Adrenal gland (tissue), 12 donors: ENCODE measurements around the gene PPM1L. TPM values are rescaled to one million over a fixed set of nuclear protein-coding genes. Genes with fewer than 3 reads are reported as not detected.
"Not testable (repeated sequence)": the region's sequence is repeated elsewhere in the genome, so short reads cannot be mapped to it uniquely, and the experiment has no call there.

Experiments
- DNase-seq, 7 donors: peaks; one replicate each; pipeline ENCODE4 v3.0.0-alpha.2; 2019 to 2020
- H3K27ac ChIP-seq, 5 donors: fragments of 200-600 bp; sonication (generic) in 4 of 5; 1 replicate in 3 of 5; 2 replicates in 2 of 5; pipeline versions ENCODE4 v1.5.1 to v1.8.0; 2016 to 2020; ENCODE audit warnings: mild to moderate bottlenecking in 1 of 5
- H3K27me3 ChIP-seq: fragments of 200-600 bp; 2 replicates; pipeline ENCODE4 v1.8.0; 2021
- H3K36me3 ChIP-seq, 2 donors: fragments of 200-600 bp; replicated peaks in 1 of 2; 1 replicate in 1 of 2; 2 replicates in 1 of 2; pipeline versions ENCODE4 v1.5.1 to v1.8.0; 2018 to 2022
- H3K4me1 ChIP-seq, 2 donors: fragments of 200-600 bp; replicated peaks in 1 of 2; 1 replicate in 1 of 2; 2 replicates in 1 of 2; pipeline versions ENCODE4 v1.5.1 to v1.8.0; 2018 to 2021
- H3K4me3 ChIP-seq, 4 donors: fragments of 200-600 bp; sonication (generic) in 3 of 4; one replicate each; pipeline ENCODE4 v1.5.1; 2016 to 2018
- H3K9me3 ChIP-seq, 3 donors: fragments of 200-600 bp; sonication (generic) in 1 of 3; replicated peaks in 1 of 3; 1 replicate in 2 of 3; 2 replicates in 1 of 3; pipeline versions ENCODE4 v1.5.1 to v1.8.0; 2016 to 2021
- CTCF ChIP-seq, 6 experiments: fragments of 450-650 bp in 4 of 6; fragments of 200-600 bp in 2 of 6; sonication (generic) in 1 of 6; IDR thresholded peaks; 1 replicate in 5 of 6; 2 replicates in 1 of 6; pipeline versions ENCODE4 v1.5.1 to v1.8.0; 2016 to 2021; ENCODE audit warnings: antibody characterized with exemption in 6 of 6, mild to moderate bottlenecking in 2 of 6, moderate library complexity in 1 of 6
- POLR2A ChIP-seq, 2 donors: fragments of 450-650 bp; IDR thresholded peaks; one replicate each; pipeline ENCODE4 v1.6.1; 2017; ENCODE audit warnings: antibody characterized with exemption in 2 of 2, mild to moderate bottlenecking in 2 of 2, moderate library complexity in 1 of 2
- WGBS, 4 donors: extraction: QIAGEN DNeasy Blood & Tissue Kit in 2 of 4; methylation state at CpG; one replicate each; pipeline versions ENCODE4 v1.1.5 to v1.1.7; 2013 to 2017; 5-methylcytosine and 5-hydroxymethylcytosine counted together
- intact Hi-C, 2 donors: fragments of 100-400 bp; cut with DNase I; formaldehyde crosslinking; loops; one replicate each; pipeline versions ENCODE4 v1.14.1 to v1.15.0; 2022 to 2023
- polyA plus RNA-seq, 3 donors: library from polyadenylated mRNA; stranded (reverse); fragments of 200-250 nt in 2 of 3; fragments of 350-450 nt in 1 of 3; fragmentation: Illumina TruSeq in 1 of 3; extraction: RNeasy Lipid Tissue Mini Kit (QIAGEN cat#74804) in 1 of 3; gene quantifications; one replicate each; pipeline ENCODE4 v1.2.3, GENCODE V29; 2013 to 2014
- total RNA-seq, 9 donors: library from RNA; depleted of rRNA in 4 of 9; stranded (reverse); fragments of >200 nt in 4 of 9; fragments of 120-200 nt in 1 of 9; fragmentation: NEBNext Ultra II Directional in 1 of 9; extraction: Animal tissue kit (Norgen Biotek cat#: 25700) in 1 of 9; gene quantifications; one replicate each; pipeline versions ENCODE4 v1.1.0 to v1.2.4, GENCODE V29; 2013 to 2023
- donor health status: healthy with polysubstance abuse.
- donor health status: Bipolar disorder and iron deficiency.
- donor health status: DM: yes; HTN: yes; CAD: no.
- donor health status: DM: no; HTN: no; CAD: no.
- donor health status: DM: no; HTN: no; CAD: no.
- donor health status: DM: yes; HTN: yes; CAD: no.

PPM1L gene
- total and polyA plus RNA-seq, 12 donors = 2.4 to 53.6 (median 35.0) TPM

- no peak for DNase-seq
- H3K9me3 ChIP-seq = peaks cover 0 to 2% (median 0%) of the 10 kb centered on the region in 3 donors
- H3K27me3 ChIP-seq = no peaks in the 10 kb centered on the region
- WGBS, 4 donors = 80 to 91% (median 84%) methylated on average over 5 of the region's 5 CpGs
- H3K36me3 ChIP-seq = no peaks in the 10 kb centered on the region
- no peak for TF ChIP-seq POLR2A (IDR thresholded peaks at IDR 0.05)
- no peak for TF ChIP-seq CTCF (IDR thresholded peaks at IDR 0.05)
- H3K4me1 ChIP-seq = no peaks in the 10 kb centered on the region
- no peak overlapping the region for H3K27ac ChIP-seq
- H3K4me3 ChIP-seq = no peak overlapping the region
- intact Hi-C loops = no loop called here
These were observed 272.6 kb downstream of the PPM1L start for GRCh38 chr3:161028555-161029153.

GRCh38 chr3:161031134-161031533 lies 275.1 kb downstream of the PPM1L start:
- Histone ChIP-seq H3K4me1 (peaks cover 0 to 9% of the 10 kb centered on the region in 2 donors), H3K4me3 (no peak overlapping the region), H3K36me3 (no peaks in the 10 kb centered on the region), H3K9me3 (no peaks in the 10 kb centered on the region), H3K27ac (no peak overlapping the region), H3K27me3 (no peaks in the 10 kb centered on the region)
- intact Hi-C loops = no loop called here
- TF ChIP-seq CTCF (IDR thresholded peaks at IDR 0.05) (no peak), POLR2A (IDR thresholded peaks at IDR 0.05) (no peak)
- DNase-seq = no peak
- WGBS, 4 donors = 71 to 94% (median 73%) methylated on average over 1 of the region's 1 CpG

- H3K4me3 ChIP-seq, H3K9me3 ChIP-seq, intact Hi-C loops, H3K36me3 ChIP-seq, H3K27me3 ChIP-seq, H3K4me1 ChIP-seq: not testable (repeated sequence)
- H3K27ac ChIP-seq = peak overlapping the region in 4 of 5 donors; percentile 4 to 70 (median 23)
- peak in 1 of 7 donors; percentile 9 for DNase-seq
- WGBS, 4 donors = 47 to 66% (median 56%) methylated on average over 5 of the region's 5 CpGs
These were observed 279.0 kb downstream of the PPM1L start for GRCh38 chr3:161034913-161035550.

GRCh38 chr3:161035711-161036110 lies 279.7 kb downstream of the PPM1L start:
- H3K4me3 ChIP-seq = no peak overlapping the region

More at GRCh38 chr3:161035711-161036110, 279.7 kb downstream of the PPM1L start:
- H3K27me3 ChIP-seq = no peaks in the 10 kb centered on the region
- peaks cover 0 to 9% of the 10 kb centered on the region in 2 donors for H3K4me1 ChIP-seq
- WGBS, 4 donors = 24 to 37% (median 30%) methylated on average over 2 of the region's 2 CpGs
- no peak for DNase-seq
- peak overlapping the region in 4 of 5 donors; percentile 4 to 70 (median 23) for H3K27ac ChIP-seq
- TF ChIP-seq CTCF (IDR thresholded peaks at IDR 0.05) (no peak), POLR2A (IDR thresholded peaks at IDR 0.05) (no peak)
- intact Hi-C loops = no loop called here
- no peaks in the 10 kb centered on the region for H3K9me3 ChIP-seq
- H3K36me3 ChIP-seq = no peaks in the 10 kb centered on the region
